Adrenal gland (tissue), 12 donors: Measurements from ENCODE around the gene ZMYND15. TPM values are rescaled to one million over a fixed set of nuclear protein-coding genes. Genes with fewer than 3 reads are reported as not detected.
"Not testable (repeated sequence)": the region's sequence is repeated elsewhere in the genome, so short reads cannot be mapped to it uniquely, and the experiment has no call there.

Experiments used
- DNase-seq, 7 donors: peaks; one replicate each; pipeline ENCODE4 v3.0.0-alpha.2; 2019 to 2020
- H3K27ac ChIP-seq, 5 donors: fragments of 200-600 bp; sonication (generic) in 4 of 5; 1 replicate in 3 of 5; 2 replicates in 2 of 5; pipeline versions ENCODE4 v1.5.1 to v1.8.0; 2016 to 2020; ENCODE audit warnings: mild to moderate bottlenecking in 1 of 5
- H3K27me3 ChIP-seq: fragments of 200-600 bp; 2 replicates; pipeline ENCODE4 v1.8.0; 2021
- H3K36me3 ChIP-seq, 2 donors: fragments of 200-600 bp; replicated peaks in 1 of 2; 1 replicate in 1 of 2; 2 replicates in 1 of 2; pipeline versions ENCODE4 v1.5.1 to v1.8.0; 2018 to 2022
- H3K4me1 ChIP-seq, 2 donors: fragments of 200-600 bp; replicated peaks in 1 of 2; 1 replicate in 1 of 2; 2 replicates in 1 of 2; pipeline versions ENCODE4 v1.5.1 to v1.8.0; 2018 to 2021
- H3K4me3 ChIP-seq, 4 donors: fragments of 200-600 bp; sonication (generic) in 3 of 4; one replicate each; pipeline ENCODE4 v1.5.1; 2016 to 2018
- H3K9me3 ChIP-seq, 3 donors: fragments of 200-600 bp; sonication (generic) in 1 of 3; replicated peaks in 1 of 3; 1 replicate in 2 of 3; 2 replicates in 1 of 3; pipeline versions ENCODE4 v1.5.1 to v1.8.0; 2016 to 2021
- POLR2A ChIP-seq, 2 donors: fragments of 450-650 bp; IDR thresholded peaks; one replicate each; pipeline ENCODE4 v1.6.1; 2017; ENCODE audit warnings: antibody characterized with exemption in 2 of 2, mild to moderate bottlenecking in 2 of 2, moderate library complexity in 1 of 2
- WGBS, 4 donors: extraction: QIAGEN DNeasy Blood & Tissue Kit in 2 of 4; methylation state at CpG; one replicate each; pipeline versions ENCODE4 v1.1.5 to v1.1.7; 2013 to 2017; 5-methylcytosine and 5-hydroxymethylcytosine counted together
- intact Hi-C, 2 donors: fragments of 100-400 bp; cut with DNase I; formaldehyde crosslinking; loops; one replicate each; pipeline versions ENCODE4 v1.14.1 to v1.15.0; 2022 to 2023
- polyA plus RNA-seq, 3 donors: library from polyadenylated mRNA; stranded (reverse); fragments of 200-250 nt in 2 of 3; fragments of 350-450 nt in 1 of 3; fragmentation: Illumina TruSeq in 1 of 3; extraction: RNeasy Lipid Tissue Mini Kit (QIAGEN cat#74804) in 1 of 3; gene quantifications; one replicate each; pipeline ENCODE4 v1.2.3, GENCODE V29; 2013 to 2014
- total RNA-seq, 9 donors: library from RNA; depleted of rRNA in 4 of 9; stranded (reverse); fragments of >200 nt in 4 of 9; fragments of 120-200 nt in 1 of 9; fragmentation: NEBNext Ultra II Directional in 1 of 9; extraction: Animal tissue kit (Norgen Biotek cat#: 25700) in 1 of 9; gene quantifications; one replicate each; pipeline versions ENCODE4 v1.1.0 to v1.2.4, GENCODE V29; 2013 to 2023
- TF ChIP-seq, protein P1 (sequence below), 6 experiments: fragments of 450-650 bp in 4 of 6; fragments of 200-600 bp in 2 of 6; sonication (generic) in 1 of 6; IDR thresholded peaks; 1 replicate in 5 of 6; 2 replicates in 1 of 6; pipeline versions ENCODE4 v1.5.1 to v1.8.0; 2016 to 2021; ENCODE audit warnings: antibody characterized with exemption in 6 of 6, mild to moderate bottlenecking in 2 of 6, moderate library complexity in 1 of 6
- donor health status: healthy with polysubstance abuse.
- donor health status: Bipolar disorder and iron deficiency.
- donor health status: DM: yes; HTN: yes; CAD: no.
- donor health status: DM: no; HTN: no; CAD: no.
- donor health status: DM: no; HTN: no; CAD: no.
- donor health status: DM: yes; HTN: yes; CAD: no.

ZMYND15 gene
- total and polyA plus RNA-seq, 12 donors: 0.18 to 8.4 (median 1.7) TPM

DNA sequence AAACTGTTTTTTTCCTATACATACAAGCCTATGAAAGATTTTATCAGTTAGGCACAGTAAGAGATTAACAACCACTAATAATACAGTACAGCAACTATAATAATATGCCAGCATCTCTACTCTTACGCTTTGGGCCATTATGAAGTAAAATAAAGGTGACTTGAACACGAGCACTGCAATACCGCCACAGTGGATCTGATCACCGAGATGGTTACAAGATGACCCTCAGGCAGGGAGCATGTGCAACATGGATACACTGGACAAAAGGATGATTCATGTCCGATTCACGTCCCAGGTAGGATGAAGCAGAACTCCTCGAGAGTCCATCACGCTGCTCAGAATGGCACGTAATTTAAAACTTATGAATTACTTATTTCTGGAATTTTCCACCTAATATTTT, 46.2 kb upstream of the ZMYND15 start:
- intact Hi-C loops: no loop called here
- TF ChIP-seq, protein P1, sequence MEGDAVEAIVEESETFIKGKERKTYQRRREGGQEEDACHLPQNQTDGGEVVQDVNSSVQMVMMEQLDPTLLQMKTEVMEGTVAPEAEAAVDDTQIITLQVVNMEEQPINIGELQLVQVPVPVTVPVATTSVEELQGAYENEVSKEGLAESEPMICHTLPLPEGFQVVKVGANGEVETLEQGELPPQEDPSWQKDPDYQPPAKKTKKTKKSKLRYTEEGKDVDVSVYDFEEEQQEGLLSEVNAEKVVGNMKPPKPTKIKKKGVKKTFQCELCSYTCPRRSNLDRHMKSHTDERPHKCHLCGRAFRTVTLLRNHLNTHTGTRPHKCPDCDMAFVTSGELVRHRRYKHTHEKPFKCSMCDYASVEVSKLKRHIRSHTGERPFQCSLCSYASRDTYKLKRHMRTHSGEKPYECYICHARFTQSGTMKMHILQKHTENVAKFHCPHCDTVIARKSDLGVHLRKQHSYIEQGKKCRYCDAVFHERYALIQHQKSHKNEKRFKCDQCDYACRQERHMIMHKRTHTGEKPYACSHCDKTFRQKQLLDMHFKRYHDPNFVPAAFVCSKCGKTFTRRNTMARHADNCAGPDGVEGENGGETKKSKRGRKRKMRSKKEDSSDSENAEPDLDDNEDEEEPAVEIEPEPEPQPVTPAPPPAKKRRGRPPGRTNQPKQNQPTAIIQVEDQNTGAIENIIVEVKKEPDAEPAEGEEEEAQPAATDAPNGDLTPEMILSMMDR (IDR thresholded peaks at IDR 0.05): no peak
- no peak for TF ChIP-seq POLR2A (IDR thresholded peaks at IDR 0.05)
- Histone ChIP-seq H3K4me1 (no peaks in the 10 kb centered on the region), H3K4me3 (no peak overlapping the region), H3K9me3 (no peaks in the 10 kb centered on the region), H3K27ac (no peak overlapping the region), H3K27me3 (no peaks in the 10 kb centered on the region), H3K36me3 (peaks cover 0 to 7% of the 10 kb centered on the region in 2 donors)
- no peak for DNase-seq
- 84 to 87% (median 85%) methylated on average over 9 of the region's 9 CpGs for WGBS, 4 donors

DNA sequence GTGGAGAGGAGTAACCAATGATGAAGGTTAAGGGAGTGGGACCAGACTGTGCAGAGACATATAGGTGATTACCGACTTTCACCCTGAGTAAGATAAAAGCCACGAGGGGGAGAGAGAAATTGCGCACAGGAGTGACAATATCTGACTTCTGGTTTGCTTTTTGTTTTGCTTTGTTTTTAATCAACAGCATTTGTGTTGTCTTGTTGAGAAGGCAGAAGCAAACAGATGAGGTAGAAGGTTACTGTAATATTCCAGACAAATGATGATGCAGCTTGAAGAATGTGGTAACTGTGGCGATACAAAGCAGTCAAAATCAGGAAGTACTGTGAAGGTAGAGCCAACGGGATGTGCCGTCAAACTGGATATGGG, 43.2 kb upstream of the ZMYND15 start:
- H3K27me3 ChIP-seq: no peaks in the 10 kb centered on the region
- no peaks in the 10 kb centered on the region for H3K9me3 ChIP-seq
- no peaks in the 10 kb centered on the region for H3K36me3 ChIP-seq
- no peak overlapping the region for H3K27ac ChIP-seq
- DNase-seq: no peak
- no peaks in the 10 kb centered on the region for H3K4me1 ChIP-seq
- intact Hi-C loops: no loop called here
- TF ChIP-seq POLR2A (IDR thresholded peaks at IDR 0.05): no peak
- 72 to 79% (median 78%) methylated on average over 6 of the region's 6 CpGs for WGBS, 4 donors
- no peak overlapping the region for H3K4me3 ChIP-seq

DNA sequence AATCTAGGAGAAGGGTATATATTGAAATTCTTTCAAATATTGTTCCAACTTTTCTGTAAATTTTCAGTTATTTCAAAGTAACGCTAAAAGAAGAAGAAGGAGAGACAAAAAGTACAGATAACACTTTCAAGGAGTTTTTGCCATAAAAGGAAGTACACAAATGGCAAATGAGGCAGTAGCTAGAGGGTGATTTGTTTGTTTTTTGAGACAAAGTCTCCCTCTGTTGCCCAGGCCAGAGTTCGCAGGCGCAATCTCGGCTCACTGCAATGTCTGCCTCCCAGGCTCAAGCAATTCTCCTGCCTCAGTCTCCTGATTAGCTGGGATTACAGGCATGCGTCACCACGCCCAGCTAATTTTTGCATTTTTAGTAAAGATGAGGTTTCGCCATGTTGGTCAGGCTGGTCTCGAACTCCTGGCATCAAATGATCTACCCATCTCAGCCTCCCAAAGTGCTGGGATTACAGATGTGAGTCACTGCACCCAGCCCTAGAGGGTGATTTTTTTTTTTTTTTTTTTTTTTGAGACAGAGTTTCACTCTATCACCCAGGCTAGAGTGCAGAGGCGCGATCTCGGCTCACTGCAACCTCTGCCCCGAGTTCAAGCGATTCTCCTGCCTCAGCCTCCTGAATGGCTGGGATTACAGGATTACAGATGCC, 40.1 kb upstream of the ZMYND15 start:
- H3K27ac ChIP-seq, intact Hi-C loops, DNase-seq, H3K27me3 ChIP-seq, H3K9me3 ChIP-seq, H3K4me3 ChIP-seq, H3K36me3 ChIP-seq: not testable (repeated sequence)
- H3K4me1 ChIP-seq: peaks cover 6 to 14% of the 10 kb centered on the region in 2 donors
- WGBS, 4 donors: 85 to 88% (median 87%) methylated on average over 13 of the region's 13 CpGs

DNA sequence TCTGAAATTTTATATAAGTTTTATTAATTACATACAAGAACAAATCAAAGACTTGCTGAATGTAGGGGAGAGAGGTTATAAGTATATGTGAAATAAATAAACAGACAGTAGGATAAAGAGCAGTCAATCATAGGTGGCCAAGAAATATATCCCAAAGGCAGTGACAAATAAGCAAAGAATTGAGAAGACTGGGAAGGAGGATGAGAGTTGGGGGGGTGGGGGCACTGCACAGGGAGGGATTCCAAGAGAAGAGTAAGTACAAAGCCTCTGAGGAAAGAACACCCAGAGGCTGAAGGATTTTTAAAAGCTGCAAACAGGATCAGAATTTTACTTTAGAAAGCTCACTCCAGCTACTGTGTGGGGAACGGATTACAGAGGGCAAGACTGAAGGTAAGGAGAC, 38.5 kb upstream of the ZMYND15 start:
- intact Hi-C loops: no loop called here
- 60 to 92% (median 82%) methylated on average over 1 of the region's 1 CpG for WGBS, 4 donors
- DNase-seq: no peak
- no peaks in the 10 kb centered on the region for H3K36me3 ChIP-seq
- no peaks in the 10 kb centered on the region for H3K9me3 ChIP-seq
- H3K27ac ChIP-seq: no peak overlapping the region
- H3K27me3 ChIP-seq: no peaks in the 10 kb centered on the region
- no peak overlapping the region for H3K4me3 ChIP-seq
- TF ChIP-seq, protein P1 (IDR thresholded peaks at IDR 0.05): no peak
- peaks cover 6 to 14% of the 10 kb centered on the region in 2 donors for H3K4me1 ChIP-seq

DNA sequence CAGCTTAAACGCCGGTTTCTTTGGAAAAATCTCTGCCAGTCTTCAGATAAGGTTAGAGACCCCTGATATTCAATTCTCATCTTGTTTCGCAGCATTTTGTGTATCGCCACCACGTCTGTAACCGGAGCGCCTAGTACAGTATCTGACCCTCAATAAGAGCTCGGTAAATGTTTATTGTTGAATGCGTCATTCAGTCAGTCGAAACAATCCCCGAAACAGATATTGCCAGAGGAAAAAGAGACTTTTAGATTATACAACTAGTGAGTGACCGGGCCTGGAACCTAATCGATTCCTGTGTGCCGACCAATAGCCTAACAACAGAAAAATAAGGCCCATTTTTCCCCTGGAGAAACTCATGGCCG, 36.3 kb upstream of the ZMYND15 start:
- TF ChIP-seq, protein P1 (IDR thresholded peaks at IDR 0.05): no peak
- WGBS, 4 donors: 4 to 9% (median 8%) methylated on average over 15 of the region's 15 CpGs
- Histone ChIP-seq H3K27ac (peak overlapping the region in 3 of 5 donors; percentile 67 to 83 (median 80)), H3K4me3 (peak overlapping the region; percentile 40 to 83 (median 70)), H3K4me1 (peaks cover 6 to 14% of the 10 kb centered on the region in 2 donors), H3K9me3 (no peaks in the 10 kb centered on the region), H3K27me3 (no peaks in the 10 kb centered on the region), H3K36me3 (no peaks in the 10 kb centered on the region)
- DNase-seq: no peak
- intact Hi-C loops: no loop called here

DNA sequence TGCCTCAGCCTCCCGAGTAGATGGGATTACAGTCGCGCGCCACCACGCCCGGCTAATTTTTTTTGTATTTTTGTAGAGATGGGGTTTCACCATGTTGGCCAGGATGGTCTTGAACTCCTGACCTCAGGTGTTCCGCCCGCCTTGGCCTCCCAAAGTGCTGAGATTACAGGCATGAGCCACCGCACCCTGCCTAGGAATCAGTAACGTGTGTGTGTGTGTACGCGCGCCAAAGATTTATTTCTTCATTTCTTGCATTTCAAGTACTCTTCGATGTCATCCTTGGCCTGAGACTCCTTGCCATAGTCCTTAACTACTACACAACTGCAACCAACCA, 35.1 kb upstream of the ZMYND15 start:
- H3K36me3 ChIP-seq, H3K27me3 ChIP-seq, intact Hi-C loops, H3K9me3 ChIP-seq, DNase-seq: not testable (repeated sequence)
- Histone ChIP-seq H3K4me1 (peaks cover 7 to 14% of the 10 kb centered on the region in 2 donors), H3K27ac (peak overlapping the region in 2 of 5 donors; percentile 80 to 83), H3K4me3 (peak overlapping the region in 1 of 4 donors; percentile 78)
- WGBS, 4 donors: 48 to 59% (median 51%) methylated on average over 14 of the region's 14 CpGs
